HG03558 (cell line): ENCODE measurements around the gene SPATA25.
A peak's percentile ranks its signal among the peaks of the same experiment; 100 is the strongest.
"Not testable (repeated sequence)": the region's sequence is repeated elsewhere in the genome, so short reads cannot be mapped to it uniquely, and the experiment has no call there.

Source experiments
- ATAC-seq: cut with Tn5 transposase; IDR thresholded peaks from one replicate; pipeline ENCODE4 v1.9.1; 2021; ENCODE audit warnings: moderate number of reproducible peaks; ENCODE audit not compliant: unreplicated experiment; ENCODE audit errors: extremely low read depth

Gene SPATA25, protein sequence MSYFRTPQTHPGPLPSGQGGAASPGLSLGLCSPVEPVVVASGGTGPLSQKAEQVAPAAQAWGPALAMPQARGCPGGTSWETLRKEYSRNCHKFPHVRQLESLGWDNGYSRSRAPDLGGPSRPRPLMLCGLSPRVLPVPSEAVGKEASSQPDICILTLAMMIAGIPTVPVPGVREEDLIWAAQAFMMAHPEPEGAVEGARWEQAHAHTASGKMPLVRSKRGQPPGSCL

DNA sequence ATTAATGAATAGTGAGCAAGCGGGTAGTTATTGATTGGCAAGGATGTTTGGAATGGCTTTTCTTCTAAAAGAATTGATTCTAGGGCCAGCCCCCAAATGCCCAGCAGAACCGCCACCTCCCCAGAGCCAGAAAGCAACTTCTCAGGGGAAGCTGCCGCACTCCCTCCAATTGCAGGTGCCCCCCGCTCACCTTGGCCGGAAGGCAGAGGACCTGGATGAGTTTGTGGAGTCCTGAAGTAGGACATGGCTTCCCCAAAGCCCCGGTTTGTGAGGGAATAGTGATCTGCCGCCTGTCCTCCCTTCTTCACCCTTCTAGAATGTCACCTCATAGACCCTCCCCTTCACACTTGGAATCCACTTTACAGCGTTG is at the start of gene SPATA25:
Gene SPATA25, minus strand, starts transcription at position 277 of the 370 bp plus-strand sequence. Its CDS starts 32 bp downstream, at position 245.
- no peak for ATAC-seq

DNA sequence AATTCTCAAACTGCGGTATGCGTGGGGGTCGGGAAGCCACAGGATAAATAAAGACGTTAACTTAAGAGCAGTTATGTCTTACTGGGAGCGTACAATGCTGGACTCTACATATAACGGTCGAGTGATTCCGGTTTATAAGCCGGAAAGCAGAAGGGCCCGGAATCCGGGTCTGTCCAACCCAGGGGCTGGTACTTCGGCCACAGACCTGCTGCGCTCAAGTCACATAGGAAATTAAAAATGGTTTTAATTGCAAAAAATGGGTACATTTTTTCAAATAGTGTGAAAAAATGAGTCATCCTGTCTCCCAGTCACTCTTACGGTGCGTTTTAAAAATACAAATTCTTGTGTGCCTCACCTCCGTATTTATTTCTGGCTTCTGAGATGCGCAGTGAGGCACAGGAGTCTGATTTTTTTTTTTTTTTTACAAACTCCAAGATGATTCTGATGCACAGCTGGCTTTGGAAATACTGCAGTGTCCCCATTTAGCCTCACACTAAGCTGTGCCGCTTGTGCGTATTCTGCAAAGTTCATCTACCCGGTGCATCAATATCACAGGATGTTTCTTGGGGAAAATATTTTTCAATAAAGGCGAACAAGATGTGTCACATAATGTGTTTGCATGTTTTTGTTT is 48.1 kb upstream of the SPATA25 start:
- no peak for ATAC-seq

DNA sequence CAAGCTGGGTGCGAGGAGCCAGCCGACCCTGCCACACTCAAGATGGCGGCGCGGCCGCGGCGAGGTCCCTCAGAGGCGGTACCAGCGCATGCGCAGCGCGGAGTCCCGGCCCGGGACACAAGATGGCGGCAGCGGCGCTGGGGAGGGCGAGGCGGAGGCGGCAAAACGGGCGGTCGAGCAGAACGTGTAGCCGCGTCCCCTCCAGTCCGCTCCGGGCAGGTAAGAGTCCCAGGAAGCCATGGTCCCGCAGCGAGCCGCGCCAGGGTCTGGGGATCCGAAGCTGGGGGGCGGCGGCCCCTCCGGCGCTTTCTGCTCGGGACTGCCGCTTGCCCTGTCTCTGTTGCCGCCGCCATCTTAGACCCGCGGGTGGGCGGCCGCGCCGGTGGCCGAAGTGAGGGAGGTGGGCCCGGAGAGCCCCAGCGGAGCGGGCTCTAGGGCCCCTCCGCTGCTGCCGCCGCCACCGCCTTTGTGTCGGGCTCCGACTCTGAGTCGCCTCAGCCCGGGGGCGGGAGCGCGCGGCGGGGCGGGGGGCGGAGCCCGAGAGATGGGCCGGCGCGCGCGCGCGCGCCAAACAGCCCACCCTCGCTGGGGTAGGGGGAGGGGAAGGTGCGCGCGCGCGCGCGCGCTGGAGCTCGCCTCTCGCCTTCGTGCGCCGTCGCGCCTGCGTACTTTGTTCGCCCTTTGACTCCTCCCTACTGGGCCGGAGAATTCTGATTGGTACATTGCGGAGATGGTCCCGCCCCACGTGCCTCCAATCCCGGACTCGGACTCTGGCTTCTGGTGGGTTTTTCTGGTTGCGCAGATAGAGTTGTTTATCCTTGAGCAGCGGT is 47.4 kb upstream of the SPATA25 start, which contains the start of gene PCIF1:
Gene PCIF1, plus strand, starts transcription at position 98 of the 830 bp plus-strand sequence. CDS start 4,317 bp downstream, outside the sequence.
- ATAC-seq = peak; percentile 57

DNA sequence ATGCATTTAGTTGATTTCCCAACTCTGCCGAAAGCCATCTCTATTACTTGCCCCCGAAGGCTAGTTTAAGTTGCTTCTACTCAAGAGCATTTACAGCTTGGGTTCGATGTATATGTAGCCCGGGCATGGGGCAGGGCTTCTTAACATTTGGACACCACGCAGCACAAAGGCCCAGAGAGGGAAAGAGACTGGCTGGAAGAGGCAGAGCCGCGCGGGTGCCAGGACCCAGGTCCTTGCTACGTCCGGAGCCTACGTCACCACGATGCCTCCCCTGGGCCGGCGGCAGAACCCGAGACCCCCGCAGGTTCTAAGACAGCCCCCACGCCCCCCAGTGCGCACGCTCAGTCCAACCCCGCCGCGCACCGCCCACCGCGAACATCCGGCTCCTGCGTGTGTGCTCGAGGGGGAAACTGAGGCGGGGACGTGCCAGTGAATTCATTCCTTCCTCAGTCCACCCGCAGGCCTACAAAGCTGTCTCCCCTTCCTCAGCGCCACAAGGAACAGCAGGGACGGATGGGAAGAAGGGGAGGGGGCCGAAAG is 46.7 kb upstream of the SPATA25 start:
- ATAC-seq = no peak

DNA sequence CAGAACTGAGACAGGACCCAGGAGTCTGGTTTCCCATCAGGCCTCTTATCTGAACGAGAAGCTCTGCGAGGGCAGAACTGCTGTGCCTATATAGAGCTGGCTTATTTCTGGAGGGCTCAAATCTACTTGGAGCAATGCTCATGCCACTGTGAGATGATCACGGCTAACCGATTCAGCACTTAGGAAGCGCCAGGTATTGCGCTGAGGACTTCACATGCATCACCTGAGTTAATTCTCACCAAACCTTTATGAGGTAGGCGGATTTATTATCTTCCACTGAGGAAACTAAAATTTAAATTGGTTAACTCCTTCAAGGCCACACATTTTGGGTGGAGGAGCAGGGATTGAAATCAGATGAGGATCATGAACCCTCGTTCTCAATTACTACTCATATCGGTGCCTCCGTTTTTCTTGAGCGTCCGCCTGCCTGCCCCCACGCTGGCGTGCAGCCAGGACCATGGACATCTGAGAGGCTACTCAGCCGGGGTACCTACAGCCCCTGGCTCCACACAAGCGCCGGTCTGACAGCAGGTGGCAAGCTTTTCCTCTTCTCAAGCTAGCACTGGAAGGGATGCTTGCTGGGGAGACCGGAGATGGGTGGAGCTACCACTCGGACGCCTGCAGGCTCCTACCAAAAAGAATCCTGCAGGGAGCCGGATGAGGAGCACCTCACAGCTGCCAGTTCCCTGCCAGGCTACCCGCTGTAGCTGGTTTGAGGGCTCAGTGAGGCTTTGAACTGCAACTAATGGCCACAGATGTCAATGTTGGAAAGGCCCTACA is 46.0 kb upstream of the SPATA25 start:
- no peak for ATAC-seq

DNA sequence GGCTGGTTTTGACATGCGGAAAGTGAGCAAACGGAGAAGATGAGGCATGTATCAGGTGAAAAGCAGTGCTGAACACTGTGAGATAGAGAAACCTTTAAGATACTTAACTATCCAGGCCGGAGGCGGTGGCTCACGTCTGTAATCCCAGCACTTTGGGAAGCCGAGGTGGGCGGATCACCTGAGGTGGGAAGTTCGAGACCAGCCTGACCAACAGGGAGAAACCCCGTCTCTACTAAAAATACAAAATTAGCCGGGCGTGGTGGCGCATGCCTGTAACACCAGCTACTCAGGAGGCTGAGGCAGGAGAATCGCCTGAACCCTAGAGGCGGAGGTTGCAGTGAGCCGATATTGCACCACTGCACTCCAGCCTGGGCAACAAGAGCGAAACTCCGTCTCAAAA is 44.3 kb upstream of the SPATA25 start:
- ATAC-seq = not testable (repeated sequence)

DNA sequence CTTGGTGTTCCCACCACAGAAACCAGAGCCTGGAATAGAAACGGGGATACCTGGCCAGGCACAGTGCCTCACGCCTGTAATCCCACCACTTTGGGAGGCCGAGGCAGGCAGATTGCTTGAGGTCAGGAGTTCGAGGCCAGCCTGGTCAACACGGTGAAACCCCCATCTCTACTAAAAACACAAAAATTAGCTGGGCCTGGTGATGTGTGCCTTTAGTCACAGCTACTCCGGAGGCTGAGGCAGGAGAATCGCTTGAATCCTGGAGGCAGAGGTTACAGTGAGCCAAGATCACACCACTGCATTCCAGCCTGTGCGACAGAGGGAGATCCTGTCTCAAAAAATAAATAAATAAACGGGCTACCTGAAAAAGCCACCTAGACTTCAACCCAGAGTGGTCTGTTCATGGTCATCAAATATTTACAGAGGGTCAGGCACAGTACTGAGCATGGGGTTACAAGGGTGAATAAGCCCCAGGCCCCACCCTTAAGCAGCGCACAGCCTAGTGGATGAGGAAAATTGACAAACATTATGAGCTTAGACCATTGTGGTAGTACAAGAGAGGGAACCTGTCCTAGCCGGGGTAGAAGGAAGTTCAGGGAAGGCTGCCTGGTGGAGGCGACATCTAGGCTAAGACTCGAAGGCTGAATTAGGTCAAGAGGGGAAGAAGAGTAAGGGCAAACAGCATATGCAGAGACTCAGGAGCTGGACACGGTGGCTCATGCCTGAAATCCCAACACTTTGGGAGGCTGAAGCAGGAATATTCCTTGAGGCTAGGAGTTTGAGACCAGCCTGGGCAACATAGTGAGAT is 39.9 kb upstream of the SPATA25 start:
- ATAC-seq = no peak

DNA sequence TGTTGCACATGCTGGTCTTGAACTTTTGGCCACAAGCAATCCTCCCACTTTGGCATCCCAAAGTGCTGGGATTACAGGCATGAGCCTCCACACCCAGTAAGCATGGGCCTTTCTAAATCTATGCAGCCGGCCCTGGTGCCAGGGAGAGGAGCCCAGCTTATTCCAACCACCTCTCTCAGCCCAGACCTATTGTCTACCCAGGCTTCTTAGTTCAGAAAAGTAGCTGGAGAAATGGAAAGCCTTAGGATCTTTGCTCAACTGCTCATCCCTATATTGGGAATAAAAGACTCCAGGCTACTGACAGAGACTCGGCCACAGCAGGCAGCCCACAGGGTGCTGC is 39.3 kb upstream of the SPATA25 start:
- no peak for ATAC-seq

DNA sequence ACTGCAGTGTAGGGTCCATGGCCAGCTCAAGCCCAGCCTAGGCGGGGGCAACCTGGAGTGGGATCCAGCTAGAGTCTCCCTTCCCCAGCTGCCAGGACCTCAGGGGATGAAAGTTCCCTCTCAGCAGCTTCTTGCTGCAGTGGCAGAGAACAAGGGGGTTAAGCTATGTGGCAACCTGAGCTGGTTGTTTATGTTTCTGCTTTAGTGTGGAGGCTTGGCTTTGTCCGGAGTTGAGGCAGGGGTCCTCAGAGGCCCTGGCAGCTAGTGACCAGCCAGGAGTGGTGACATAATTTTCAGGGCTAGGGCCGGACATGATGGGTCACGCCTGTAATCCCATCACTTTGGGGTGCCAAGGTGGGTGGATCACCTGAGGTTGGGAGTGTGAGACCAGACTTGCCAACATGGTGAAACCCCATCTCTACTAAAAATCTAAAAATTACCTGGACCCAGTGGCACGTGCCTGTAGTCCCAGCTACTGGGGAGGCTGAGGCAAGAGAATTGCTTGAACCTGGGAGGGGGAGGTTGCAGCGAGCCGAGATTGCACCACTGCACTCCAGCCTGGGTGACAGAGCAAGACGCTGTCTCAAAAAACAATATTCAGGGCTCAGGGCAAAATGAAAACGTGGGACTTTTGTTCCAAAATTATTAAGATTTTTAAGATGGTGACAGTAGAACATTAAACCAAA is 38.5 kb upstream of the SPATA25 start:
- no peak for ATAC-seq

DNA sequence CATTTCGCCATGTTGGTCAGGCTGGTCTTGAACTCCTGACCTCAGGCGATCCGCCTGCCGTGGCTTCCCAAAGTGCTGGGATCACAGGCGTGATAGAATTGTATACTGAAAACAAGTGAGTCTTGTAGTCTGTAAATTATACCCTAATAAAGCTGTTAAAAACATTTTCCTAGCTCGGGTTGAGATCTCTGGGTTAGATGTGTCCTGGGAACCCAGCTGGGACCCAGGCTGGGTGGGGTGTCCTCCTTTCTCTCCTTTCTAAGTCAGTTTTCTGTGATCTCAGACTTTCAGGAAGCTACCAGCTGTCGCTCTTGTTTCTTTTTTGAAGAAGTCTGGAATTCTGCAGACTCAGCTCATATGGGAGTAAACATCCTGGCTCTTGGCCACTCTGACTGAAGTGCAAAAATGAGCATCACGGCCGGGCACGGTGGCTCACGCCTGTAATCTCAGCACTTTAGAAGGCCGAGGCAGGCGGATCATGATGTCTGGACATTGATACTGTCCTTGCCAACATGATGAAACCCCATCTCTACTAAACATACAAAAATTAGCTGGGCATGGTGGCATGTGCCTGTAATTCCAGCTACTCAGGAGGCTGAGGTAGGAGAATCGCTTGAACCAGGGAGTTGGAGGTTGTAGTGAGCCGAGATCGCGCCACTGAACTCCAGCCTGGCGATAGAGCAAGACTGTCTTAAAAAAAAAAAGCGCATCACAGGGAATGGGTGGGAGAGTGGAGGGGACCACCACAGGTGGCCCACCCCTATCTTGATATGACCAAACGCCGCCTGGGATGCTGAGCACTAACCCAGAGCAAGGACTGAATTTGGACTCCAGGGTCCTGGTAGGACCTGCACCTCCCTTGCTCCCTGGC is 37.2 kb upstream of the SPATA25 start:
- ATAC-seq = no peak

DNA sequence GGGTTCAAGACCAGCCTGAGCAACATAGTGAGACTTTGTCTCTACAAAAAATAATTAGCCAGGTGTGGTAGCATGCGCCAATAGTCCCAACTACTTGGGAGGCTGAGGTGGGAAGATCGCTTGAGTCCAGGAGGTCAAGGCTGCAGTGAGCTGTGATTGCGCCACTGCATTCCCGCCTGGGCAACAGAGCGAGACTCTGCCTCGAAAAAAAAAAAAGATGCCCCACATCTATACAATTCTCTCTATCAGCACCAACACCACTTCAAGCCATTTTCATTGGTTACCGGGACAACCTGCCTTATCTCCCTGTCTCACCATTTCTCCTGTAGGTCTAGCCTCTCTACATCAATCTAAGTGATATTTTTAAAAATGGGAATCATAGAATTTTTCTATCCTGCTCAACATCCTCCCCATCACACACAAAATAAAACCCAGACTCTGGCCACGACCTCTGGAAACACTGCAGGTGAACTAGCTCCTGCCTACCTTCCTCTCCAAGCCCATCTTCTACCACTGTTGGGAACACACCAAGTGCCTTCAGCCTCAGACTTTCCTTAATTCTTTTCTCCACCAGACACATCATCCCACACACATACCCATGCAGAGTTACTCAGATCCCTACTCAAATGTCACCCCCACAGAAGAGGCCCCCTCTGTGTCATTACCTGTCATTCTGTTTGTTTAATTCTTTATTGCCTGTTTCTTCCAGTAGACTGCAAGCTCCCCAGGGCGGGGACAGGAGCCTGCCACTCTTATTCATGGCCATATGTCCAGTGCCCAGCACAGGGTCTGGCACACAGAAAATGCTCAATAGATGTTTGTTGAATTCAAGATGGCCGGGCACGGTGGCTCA is 34.1 kb upstream of the SPATA25 start:
- ATAC-seq = no peak

DNA sequence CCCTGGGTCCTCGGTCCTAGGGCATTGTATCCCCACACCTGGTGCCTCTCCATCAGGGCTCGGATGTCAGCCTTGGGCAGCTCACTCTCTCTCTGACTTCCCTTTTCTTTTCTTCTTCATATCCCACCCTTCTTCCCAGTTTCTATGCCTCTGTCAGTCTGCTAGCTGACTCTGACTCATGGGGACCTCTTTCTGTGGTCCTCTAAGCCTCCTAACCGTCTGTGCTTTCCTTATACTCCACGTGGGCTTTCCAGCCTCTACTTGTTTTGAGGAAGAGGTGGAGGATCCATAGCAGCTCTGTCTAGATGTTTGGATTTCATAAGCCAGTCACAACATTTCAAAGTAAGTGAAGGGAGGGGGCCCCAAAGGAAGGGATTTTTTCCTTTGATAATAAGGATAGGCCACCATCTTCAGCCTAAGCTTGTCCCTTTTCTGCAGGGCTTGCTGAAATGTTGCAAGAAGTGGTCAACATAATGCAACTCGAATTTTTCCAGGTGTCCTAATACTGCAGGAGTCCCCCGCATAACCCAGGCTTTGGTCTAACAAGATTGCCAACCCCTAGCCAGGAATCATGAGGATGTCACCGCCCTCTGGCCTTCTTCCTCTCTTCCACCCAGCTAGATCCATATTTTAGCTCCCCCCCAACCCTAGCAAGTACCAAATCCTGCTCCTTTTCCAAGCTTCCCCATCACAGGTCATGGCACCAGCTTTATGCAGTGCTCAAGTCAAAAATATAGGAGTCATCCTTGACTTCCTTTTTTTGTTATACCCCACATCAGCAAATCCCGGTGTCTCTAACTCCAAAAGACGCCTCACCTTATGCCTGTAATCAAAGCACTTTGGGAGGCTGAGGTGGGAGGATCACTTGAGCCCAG is 33.3 kb upstream of the SPATA25 start:
- no peak for ATAC-seq

DNA sequence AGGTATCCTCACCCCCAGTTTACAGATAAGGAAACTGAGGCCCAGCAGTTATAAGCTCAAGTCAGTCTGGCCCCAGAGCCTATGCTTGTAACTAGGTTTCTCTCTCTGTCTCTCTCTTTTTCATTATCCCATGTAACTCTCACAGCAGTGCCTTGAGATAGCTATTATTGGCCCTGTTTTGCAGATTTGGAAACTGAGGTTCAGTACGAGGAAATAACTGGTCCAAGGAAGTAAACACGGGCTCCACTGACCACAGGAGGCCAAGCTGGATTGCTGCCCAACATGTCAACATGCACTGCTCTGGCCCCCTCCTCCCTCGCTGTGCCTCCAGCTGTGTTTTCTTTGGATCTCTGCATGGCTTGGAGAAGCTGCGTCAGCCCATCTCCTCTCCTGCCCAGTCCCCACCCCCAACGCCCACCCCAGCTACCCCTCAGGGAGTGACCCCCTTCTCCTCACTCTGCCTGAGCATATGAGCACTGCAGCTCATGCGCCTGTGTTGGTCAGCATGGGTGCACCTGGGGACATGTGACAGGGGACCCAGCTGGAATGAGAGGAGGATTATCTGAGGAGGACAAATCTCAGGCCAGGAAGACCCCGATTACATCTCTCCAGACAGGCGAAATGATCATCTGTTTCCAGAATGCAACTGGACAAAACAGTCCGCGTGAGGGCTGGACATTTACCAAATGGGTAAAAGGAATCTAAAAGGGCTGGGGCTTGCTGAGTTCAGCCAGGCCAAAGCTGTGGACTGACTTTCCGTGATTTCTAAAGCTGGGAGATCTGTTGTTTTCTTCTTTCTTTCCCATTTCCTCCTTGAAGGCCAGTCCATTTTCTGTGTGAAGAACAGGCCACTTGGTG is 32.3 kb upstream of the SPATA25 start:
- ATAC-seq = no peak

DNA sequence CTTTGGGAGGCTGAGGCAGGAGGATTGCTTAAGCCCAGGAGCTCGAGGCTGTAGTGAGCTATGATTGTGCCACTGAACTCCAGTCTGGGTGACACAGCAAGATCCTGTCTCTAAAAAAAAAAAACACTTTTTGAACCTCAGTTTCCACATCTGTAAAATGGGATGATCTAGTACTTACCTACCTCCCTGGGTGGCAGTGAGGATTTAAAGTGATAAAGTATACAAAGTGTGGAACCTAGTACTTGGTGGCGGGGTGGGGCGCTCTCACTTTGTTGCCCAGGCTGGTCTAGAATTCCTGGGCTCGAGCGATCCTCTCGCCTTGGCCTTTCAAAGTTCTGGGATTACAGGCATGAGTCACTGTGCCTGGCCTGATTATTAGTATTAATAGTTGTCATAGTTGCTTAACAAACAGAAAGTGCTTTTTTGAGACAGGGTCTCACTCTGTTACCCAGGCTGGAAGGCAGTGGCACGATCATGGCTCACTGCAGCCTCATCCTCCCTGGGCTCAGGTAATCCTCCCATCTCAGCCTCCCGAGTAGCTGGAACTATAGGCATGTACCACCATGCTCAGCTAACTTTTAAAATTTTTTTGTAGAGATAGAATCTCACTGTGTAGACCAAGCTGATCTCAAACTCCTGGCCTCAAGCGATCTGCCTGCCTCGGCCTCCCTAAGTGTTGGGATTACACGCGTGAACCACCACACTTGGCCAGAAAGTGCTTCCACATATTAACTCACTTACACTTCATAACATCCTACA is 31.5 kb upstream of the SPATA25 start:
- no peak for ATAC-seq
